NCI-H2107 (cell line): Measurements from ENCODE around the gene ZNG1C.
"Not testable (repeated sequence)": the region's sequence is repeated elsewhere in the genome, so short reads cannot be mapped to it uniquely, and the experiment has no call there.

Experiments
- DNase-seq: peaks from one replicate; lab custom pipeline; 2025; lab: John Stamatoyannopoulos, UW

ZNG1C gene

DNA sequence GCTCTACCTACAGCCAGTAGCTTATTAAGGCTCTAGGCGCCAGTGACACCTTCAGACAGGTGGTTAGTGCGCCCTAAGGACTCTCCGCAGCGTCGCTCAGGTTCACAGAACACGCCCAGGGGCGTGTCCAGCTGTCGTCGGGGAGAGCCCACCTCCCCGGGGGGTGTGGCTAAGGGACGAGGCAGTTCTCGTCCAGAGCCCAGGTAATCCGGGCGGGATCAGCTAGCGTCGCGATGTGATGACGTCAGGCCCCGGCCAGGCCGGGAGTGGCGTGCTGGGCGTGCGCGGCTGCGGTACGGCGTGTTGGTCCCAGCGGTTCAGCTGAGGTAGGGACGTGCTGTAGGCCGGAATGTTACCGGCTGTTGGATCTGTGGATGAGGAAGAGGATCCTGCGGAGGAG is at the start of gene ZNG1C:
TSS of gene ZNG1C (plus strand) at position 301 of the 400 bp plus-strand sequence. CDS start at position 350, 49 bp downstream.
- not testable (repeated sequence) for DNase-seq

DNA sequence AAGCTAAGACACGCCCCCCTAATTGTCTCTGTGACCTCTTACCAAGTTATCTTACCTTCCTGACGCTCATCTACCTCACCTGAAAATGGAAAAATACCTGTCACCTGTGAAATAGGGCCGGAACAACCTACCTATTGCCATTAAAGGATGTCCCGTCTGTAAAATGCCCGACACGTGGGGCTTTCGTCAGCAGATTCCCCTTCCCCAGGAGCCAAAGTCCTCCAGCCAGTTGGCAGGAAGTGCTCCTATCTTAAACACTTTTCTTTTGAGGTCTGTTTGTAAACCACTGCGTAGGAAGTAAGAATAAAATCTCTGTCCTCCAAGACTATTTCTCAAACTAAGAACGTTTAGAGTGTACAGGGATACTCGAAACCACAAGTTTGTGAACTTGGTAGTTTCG is 654 bp downstream of the ZNG1C start:
- DNase-seq = not testable (repeated sequence)

DNA sequence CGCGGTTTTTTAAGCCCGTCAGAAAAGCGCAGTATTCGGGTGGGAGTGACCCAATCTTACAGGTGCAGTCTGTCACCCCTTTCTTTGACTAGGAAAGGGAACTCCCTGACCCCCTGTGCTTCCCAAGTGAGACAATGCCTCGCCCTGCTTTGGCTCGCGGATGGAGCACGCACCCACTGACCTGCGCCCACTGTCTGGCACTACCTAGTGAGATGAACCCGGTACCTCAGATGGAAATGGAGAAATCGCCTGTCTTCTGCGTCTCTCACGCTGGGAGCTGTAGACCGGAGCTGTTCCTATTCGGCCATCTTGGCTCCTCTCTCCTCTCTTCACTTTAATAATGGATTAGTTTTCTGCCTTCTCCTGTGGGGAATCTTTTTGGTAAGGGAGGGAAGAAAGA is 39.3 kb downstream of the ZNG1C start:
- not testable (repeated sequence) for DNase-seq

DNA sequence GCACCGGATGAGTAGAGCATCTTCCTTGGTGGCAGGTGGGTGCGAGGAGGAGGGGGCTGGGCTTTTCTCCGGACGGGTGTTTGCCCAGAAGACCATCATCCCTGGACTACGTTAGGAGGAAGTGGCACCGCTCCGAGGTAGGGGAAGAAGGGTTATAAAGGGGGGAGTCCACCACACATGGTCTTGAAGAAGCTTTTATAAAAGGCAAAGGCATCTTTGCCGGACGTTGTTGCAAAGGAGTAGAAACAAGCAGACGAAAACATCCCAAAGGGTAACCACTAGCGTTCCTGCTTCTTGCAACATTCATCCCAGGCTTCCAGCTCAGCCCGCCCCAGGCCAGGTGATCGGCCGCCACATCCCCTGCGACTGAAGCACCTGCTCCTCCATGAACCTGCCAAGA is 60.8 kb downstream of the ZNG1C start, which contains the start of gene FOXD4L3:
TSS of gene FOXD4L3 (plus strand) at position 301 of the 400 bp plus-strand sequence. CDS start at position 386, 85 bp downstream.
- DNase-seq = not testable (repeated sequence)

DNA sequence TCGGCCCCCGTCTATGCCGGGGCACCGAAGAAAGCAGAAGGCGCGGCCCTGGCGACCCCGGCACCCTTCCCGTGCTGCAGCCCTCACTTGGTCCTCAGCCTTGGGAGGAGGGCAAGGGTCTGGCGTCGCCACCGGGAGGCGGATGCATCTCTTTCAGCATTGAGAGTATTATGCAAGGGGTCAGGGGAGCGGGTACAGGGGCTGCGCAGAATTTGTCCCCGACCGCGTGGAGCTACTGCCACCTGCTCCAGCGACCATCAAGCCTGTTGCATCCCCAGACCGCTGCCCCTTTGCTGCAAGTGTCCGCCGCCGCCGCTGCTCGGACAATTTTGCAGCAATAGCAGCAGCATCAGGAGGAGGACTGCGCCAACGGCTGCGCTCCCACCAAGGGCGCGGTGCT is 62.0 kb downstream of the ZNG1C start:
- DNase-seq = not testable (repeated sequence)

DNA sequence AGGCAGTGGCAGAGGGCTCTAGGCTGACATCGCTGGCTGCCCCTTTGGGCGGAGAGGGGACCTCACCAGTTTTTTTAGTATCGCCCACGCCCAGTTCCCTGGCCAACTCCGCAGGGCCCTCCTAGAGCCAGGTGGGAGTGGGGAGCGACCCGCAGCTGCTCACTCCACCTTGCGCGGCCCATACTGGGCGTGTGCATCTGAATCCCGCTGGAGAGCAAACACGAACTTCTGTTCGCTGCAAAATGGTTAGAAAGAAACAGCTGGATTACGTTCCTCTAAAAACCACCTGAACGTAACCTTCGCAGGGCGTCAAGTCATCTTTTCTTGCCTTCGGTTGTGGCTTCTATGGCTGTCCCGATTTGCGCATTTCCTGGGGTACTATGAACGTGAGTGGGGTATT is 62.4 kb downstream of the ZNG1C start:
- not testable (repeated sequence) for DNase-seq

DNA sequence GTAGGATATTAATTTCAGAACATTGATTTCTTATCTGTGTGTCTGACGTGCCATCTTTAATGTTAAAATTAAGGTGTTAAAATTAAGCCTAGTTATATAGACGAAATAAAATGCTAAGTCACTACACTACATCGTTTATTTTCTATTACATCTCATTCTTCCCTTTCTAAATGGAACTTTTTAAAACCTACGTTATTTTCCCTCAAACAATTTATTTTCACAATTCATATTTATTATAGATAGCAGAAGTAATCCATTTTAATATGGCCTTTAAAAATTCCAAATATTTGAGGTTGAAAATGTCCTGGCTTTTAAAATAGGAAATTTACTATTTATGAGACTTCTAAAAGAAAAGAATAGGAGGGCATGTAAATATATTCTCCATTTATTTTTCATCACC is 63.0 kb downstream of the ZNG1C start:
- DNase-seq = not testable (repeated sequence)

DNA sequence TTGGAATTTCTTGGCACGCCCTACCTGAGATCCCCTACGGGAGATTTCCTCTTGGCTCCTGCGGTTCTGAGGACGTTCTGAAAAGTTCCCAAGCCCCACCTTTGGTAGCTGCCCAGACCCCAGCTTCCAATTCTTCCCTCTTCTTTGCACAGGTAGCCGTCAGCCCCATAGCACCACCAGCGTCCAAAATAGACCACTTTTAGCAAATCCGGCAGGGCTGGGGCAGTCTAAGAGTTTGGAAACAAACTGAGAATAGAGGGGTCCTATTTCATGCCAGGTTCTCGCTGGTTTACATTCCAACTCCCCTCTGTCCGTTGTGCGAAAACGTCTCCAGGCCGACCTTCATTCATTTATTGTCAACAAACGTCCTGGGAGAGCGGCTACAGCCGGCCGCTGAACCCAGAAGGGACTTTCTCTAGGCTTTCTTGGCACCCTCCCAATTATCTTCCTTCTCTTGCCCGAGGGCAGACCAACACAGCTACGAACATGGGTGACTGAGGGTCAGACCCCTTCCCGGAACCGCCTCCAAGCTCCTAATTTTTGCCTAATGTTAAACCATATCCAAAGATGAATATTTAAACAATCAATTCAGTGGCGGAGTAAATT is 64.0 kb downstream of the ZNG1C start:
- not testable (repeated sequence) for DNase-seq

DNA sequence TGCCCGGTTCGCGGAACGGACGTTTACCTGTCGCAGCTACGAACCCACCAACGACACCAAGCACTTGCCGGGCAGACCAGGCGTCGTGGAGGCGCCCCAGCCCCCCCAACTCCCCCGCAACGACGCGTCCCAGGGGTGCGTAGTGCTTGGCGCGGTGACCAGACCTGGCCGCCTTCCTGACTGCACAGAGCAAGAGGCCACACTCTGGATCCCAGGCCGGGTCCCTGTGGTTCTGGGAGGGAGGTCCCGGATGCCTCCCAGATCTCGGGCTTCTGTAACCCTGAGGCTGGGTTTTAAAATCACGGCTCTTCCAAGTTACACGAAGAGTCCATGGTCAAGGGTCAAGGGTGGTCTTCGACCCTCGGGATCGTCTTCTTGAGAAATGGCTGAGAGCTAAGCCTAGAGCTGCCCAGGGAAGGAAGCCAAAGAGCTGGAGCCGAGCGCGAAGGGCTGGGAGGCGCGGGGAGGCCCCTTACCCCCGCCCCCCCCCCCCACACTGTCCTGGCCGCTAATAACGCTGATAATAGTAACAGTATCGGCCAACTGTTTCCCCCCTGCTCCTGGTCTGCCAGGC is 64.7 kb downstream of the ZNG1C start:
- DNase-seq = not testable (repeated sequence)

DNA sequence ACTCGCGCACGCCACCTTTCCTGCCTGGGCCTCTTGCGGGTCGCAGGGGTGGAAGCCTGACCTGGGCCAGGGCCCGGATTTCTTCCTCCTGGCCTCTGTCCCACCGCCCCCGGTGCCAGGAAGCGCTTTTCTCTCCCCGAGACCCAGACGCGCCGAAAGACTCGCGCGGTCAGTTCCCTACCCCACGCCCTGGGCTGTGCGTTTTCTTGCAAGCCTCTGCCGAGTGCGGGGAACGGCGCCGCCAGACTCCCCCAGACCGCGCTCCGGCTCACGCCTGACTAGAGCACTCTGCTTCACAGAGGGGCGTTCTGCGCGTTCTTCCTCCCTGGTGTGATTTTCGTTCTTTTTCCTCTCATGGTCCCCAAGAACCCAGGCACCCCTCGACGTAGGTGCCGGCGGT is 65.3 kb downstream of the ZNG1C start:
- not testable (repeated sequence) for DNase-seq

DNA sequence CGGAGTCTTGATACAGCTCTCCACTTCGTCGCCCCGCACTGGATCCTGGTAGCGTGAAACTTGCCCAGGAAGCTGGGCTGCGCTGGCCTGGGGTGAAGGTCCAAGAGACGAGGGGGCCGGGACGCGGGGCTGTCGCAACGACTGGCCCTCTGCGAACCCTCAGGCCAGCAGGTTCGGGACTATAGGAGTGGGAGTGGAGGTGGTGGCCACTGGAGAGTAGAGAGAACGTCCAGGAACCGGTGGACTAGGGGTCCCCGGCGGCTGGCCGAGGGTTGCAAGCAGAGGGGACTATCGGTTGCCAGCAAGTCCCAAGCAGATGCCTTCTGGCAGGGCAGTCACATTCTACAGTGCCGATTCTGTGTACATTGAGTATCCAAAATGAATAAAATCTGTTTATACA is 65.9 kb downstream of the ZNG1C start:
- DNase-seq = not testable (repeated sequence)

DNA sequence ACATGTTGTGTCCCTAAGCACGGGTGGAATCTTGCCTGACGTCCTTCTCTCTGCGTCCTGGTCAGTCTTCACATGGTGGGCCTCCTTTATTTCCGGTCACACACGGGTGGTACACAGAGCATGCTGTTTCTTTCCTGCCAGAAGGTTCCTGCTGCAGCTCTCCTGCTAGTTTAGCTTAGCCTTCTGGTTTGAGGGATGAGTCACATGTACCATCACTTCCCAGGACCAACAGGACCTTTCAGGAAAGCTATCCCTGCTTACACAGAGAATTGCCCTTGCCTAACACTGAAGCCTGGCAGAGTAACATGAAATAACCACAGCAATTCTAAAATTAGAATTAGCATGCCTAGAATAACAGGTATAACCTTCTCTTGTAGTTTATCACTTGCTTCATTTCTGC is 69.4 kb downstream of the ZNG1C start:
- not testable (repeated sequence) for DNase-seq

DNA sequence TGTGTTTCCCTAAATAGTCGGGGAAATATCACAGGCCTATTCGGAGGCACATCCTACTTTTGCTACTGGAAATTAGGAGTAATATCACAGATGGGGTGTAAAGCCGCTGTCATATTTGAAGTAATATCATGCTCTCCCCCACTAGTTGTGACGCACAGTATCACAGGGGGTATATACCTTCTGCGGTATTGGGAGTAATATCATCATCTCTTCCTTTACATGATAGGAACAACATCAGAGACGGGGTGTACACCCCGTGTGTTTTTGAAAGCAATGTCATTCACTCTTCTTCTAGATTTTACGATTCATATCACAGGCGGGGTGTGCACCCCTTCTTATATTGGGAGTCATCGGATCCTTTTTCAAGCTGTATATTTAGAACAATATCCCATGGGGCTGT is 76.4 kb downstream of the ZNG1C start:
- DNase-seq = not testable (repeated sequence)

DNA sequence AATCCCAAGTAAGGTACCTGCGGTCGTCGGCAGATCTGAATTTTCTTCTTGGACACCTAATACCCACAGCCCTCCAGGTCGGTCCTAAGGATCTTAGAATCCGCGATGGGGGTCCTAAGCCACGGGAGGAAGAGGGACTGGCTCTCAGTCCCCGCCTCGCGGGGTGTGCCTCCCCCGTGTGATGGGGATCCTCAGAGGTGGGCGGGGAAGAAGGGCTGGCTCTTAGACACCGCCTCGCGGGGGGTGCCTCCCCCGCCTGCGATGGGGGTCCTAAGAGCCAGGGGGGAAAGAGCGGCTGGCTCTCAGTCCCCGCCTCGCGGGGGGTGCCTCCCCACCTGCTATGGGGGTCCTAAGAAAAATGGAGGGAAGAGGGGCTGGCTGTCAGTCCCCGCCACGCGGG is 82.0 kb downstream of the ZNG1C start:
- DNase-seq = not testable (repeated sequence)

DNA sequence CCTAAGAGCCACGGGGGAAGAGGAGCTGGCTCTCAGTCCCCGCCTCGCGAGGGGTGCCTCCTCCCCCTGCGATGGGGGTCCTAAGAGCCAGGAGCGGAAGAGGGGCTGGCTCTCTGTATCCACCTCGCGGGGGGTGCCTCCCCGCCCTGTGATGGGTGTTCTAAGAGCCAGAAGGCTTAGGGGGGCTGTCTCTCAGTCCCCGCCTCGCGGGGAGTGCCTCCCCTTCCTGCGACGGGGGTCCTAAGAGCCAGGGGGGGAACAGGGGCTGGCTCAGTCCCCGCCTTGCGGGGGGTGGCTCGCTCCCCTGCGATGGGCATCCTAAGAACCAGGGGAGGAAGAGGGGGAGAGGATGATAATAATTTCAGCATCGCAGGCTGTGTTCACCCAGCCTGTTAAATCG is 82.7 kb downstream of the ZNG1C start:
- not testable (repeated sequence) for DNase-seq

DNA sequence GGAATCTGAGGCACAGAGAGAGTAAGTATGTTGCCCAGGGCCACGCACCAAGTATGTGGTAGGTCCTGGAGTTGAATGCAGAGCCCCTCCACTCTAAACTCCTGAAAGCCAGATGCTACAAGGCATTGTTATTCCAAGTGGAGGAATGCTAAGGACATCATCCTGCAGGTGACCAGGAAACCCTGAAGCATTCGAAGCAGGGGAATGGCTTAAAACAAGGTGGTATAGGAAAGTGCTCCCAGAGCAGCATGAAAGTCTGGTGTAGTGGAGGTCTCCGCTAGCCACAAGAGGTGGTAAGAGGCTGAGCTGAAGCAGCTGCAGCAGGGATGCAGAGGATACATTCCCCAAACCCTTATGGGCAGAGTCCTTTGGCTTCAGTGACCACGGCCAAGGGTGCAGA is 87.3 kb downstream of the ZNG1C start:
- not testable (repeated sequence) for DNase-seq

DNA sequence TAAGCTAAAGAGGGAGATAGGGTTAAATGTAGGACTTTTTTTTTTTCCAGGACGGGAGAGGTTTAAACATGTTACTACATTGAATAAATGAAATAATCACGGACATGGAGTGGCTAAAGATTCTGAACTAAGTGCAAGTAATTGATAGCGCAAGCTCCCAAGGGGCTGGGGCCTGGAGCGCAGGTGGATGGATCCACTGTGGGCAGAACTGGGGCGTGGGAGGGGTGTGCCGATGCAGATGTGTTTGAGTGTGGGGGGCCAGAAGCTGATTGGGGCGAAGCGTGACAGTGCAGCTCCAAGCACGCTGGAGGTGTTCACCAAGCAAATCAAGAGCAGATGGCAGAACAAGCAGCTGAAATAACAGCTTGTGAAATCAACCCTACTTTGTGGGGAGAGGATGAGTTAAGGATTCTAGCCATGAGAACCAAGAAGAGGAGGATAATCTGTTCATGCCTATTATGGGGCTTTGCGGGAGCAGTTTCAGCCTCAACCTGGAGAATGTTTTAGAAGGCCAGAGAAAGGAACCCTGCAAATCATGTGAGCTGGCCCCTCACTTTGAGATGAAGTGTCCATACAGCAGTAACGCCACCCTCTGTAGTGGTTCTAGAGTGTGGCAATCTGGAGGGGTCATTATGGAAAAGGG is 88.9 kb downstream of the ZNG1C start:
- DNase-seq = not testable (repeated sequence)

DNA sequence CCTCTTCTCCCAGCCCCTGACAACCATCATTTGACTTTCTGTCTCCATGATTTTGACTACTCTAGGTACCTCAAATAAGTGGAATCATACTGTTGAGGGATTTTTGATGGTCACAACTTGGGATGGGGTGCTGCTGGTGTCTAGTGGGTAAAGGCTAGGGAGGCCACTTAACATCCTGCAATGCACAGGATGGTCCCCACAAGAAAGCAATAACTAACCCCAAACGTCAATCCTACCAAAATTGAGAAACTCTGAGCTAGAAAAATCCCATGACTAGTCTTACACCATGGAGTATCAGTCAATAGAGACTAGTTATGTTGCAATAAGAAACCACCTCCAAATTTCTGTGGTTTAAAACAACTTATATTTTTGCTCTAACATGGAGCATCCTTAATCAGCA is 90.3 kb downstream of the ZNG1C start:
- not testable (repeated sequence) for DNase-seq

DNA sequence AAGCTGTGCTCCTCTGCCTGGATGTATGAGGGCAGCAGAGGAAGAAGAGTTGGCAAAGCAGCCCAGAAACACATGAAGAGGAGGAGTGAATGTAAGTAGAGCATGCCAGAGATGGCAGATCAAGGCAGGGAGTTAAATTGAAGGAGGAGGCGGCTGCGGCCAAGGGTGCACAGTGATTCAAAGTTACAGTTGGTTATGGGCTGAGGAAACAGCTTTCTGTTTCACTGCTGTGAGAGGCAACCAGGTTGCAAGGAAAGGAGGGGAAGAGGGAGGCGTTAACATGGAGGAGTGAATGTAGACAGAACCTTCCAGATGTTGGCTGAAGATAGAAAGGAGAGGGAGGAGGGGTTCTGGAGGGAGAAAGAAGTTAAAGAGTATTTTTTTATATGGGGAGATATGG is 94.2 kb downstream of the ZNG1C start:
- DNase-seq = not testable (repeated sequence)

DNA sequence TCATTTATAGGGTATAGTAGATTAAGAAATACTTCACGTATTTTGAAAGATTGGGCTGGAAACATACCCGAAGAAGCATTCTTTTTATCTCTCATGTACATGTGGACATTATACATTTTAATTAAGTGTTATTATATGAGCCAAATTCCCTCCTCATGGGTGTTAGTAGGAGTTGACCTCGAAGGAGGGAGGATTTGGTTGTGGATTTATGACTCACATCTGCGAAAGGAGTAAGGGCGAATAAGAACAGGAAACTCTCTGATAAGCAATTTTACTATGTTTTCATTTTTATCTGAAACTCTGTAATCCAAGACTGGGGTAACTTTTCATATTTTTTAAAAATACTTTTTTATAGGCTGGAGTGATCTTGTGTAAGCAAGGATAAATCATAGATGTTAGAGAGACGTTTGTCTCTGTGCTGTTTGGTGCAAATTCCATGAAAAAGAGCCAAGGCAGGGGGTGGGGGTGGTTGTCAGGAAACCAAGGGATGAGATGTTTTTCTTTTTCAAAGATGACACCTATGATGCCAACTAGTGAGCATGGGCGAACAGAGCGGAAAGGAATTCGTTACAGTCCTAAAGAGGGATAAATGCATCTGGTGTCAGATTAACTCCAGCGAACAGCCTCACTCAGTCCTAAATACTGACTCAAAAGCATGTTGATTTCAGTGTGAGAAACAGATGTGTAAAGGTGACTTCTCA is 95.0 kb downstream of the ZNG1C start:
- DNase-seq = not testable (repeated sequence)

DNA sequence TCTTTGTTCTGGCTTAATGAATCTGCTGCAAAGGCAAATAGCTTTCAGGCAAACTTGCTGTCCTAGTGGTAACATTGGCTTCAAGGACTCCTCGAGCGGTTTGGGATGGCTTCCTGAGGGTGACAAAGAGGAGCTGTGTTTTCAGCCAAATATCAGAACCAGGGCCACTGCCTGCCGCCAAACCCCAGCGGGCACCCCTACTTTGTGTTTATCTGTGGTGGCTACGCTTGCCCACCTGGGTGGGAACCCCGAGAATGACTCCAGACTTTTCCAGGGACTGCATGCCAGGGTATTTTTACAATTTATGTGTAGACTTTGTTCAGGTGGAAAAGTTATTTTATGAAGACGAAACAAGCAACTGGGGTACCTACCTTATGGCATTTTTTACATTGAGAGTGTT is 96.2 kb downstream of the ZNG1C start:
- DNase-seq = not testable (repeated sequence)

DNA sequence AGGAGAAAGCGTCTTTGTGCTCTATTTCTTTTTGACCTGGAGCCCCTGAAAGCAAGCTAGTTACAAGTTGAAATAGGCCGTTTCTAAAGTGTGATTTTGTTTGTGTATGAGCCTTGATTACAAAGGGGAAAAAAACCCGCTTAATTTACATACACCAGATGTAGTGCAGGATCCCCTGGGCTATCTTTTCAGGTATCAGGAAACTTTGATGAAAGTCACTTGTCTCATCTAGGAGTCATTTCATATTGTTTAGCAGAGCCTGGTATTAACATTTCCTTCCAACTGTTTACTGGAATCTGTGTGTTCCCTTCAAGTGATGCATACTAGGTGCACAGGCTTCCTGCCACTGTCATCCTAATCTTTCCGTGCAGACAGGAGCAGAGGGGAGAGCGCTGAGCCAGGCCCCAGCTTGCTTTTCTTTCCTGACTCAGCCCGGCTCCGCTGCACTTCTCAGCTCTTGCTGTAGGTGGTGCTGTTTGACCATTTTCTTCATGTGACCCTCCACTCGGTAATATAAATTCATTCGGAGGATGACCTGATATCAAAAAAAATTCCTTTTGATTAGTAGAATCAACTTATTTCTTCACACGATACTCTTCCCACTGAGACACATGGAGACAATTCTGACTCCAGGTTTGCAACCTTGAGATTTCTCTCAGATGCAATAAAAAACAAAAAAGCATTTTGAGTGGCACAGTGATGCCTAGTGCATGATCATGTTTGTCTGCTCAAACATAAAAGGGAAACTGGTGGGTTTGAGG is 100.7 kb downstream of the ZNG1C start:
- DNase-seq = not testable (repeated sequence)
